Stimulated activated CD8-positive, alpha-beta memory T cell treated with anti-CD3 and anti-CD28 coated beads, Interleukin-2, amount 100 ng/mL, for 48 hours (primary cell): ENCODE results near the gene TDRD6.

ENCODE experiments used
- DNase-seq, 2 donors: peaks; one replicate each; pipeline ENCODE4 v3.0.0-alpha.2; 2020; ENCODE audit warnings: low read depth in 2 of 2

TDRD6 gene

DNA sequence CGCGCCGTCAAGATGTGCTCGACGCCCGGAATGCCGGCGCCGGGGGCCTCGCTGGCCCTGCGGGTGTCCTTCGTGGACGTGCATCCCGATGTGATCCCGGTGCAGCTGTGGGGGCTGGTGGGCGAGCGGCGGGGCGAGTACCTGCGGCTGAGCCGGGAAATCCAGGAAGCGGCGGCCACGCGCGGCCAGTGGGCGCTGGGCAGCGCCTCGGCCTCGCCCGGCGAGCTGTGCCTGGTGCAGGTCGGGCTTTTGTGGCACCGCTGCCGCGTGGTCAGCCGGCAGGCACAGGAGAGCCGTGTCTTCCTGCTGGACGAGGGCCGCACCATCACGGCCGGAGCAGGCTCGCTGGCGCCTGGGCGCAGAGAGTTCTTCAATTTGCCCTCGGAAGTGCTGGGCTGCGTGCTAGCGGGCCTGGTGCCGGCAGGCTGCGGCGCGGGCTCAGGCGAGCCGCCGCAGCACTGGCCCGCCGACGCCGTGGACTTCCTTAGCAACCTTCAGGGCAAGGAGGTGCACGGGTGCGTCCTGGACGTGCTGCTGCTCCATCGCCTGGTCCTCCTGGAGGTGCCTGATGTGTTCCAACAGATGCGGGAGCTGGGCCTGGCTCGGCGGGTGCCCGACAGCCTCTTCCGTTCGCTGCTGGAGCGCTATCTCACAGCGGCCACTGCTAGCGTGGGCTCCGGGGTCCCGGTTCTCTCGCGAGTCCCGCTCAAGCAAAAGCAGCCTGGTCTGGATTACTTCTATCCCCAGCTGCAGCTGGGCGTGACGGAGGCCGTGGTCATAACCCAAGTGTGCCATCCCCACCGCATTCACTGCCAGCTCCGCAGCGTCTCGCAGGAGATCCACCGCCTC, 656 bp downstream of the TDRD6 start:
- no peak for DNase-seq

DNA sequence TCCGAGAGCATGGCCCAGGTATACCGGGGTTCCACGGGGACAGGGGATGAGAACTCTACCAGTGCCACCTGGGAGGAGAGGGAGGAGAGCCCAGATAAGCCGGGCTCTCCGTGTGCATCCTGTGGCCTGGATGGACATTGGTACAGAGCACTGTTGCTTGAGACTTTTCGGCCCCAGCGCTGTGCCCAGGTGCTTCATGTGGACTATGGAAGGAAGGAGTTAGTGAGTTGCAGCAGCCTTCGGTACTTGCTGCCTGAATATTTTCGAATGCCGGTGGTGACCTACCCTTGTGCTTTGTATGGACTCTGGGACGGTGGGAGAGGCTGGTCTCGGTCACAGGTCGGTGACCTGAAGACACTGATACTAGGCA, 1.3 kb downstream of the TDRD6 start:
- DNase-seq: no peak

DNA sequence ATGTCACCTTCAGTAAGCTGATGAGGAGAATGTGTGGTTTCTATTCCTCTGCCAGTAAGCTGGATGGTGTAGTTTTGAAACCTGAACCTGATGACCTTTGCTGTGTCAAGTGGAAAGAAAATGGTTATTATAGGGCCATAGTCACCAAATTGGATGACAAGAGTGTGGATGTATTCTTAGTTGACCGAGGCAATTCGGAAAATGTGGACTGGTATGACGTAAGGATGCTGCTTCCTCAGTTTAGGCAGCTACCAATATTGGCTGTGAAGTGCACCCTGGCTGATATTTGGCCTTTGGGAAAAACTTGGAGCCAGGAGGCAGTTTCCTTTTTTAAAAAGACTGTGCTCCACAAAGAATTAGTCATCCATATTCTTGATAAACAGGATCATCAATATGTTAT, 2.0 kb downstream of the TDRD6 start:
- DNase-seq: no peak

DNA sequence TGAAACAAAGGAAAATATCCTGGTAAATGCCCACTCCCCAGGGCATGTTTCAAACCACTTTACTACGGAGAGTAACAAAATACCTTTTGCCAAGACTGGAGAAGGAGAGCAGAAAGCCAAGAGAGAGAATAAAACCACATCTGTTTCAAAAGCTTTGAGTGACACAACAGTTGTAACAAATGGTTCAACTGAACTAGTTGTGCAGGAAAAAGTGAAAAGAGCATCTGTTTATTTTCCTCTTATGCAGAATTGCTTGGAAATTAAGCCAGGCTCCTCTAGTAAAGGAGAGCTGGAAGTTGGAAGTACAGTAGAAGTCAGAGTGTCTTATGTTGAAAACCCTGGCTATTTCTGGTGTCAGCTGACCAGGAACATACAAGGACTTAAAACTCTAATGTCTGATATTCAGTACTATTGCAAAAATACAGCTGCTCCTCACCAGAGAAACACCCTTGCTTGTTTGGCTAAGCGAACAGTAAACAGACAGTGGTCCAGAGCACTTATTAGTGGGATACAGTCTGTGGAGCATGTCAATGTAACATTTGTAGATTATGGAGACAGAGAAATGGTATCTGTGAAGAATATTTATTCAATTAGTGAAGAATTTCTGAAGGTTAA, 2.6 kb downstream of the TDRD6 start:
- DNase-seq: no peak

DNA sequence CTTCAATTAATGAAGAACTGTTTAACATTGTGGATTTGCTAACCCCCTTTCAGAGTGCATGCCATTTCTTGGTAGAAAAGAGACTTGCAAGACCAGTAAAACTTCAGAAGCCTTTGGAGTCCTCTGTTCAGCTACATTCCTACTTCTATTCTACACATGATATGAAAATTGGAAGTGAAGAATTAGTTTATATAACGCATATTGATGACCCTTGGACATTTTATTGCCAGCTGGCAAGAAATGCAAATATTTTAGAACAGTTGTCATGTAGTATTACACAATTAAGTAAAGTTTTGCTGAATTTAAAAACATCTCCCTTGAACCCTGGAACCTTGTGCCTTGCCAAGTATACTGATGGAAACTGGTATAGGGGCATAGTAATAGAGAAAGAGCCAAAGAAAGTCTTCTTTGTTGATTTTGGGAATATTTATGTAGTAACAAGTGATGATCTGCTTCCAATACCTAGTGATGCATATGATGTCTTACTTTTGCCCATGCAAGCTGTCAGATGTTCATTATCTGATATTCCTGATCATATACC, 3.3 kb downstream of the TDRD6 start:
- no peak for DNase-seq

DNA sequence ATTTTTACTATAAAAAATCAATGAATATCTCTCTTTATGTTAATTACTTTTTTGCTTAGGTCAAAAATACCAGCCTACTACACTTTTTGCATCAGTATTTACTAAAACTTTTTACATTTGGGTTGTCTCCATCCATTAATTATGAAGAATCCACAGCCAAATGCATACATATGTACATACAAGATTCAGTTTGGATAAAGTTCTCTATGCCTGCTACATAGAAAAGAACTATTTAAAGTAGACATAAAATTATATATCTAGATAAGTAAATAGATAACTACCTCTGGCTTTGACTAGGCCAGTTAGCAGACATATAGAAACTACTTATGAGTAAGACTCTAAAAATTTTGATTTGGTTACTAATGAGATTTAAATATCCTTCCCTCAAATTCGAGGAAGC, 12.3 kb downstream of the TDRD6 start:
- DNase-seq: no peak

DNA sequence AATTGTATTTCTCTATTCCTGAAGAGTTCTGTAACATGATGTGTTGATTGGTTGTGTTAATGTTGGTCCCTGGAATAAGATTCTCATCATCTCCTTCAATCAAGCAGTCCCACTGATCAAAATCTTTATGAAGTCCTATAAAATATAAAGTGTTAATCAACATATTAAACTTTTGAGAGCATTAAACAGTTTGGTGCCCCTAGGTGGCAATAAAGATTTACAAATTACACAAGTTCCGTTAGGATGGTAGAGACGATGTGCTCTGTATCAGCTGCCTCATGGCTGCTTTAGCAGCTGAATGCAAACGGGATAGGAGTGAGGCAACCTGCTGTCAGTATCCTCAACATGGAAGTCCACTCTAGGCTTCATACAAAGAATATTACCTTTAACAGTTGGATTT, 16.9 kb downstream of the TDRD6 start:
- no peak for DNase-seq

DNA sequence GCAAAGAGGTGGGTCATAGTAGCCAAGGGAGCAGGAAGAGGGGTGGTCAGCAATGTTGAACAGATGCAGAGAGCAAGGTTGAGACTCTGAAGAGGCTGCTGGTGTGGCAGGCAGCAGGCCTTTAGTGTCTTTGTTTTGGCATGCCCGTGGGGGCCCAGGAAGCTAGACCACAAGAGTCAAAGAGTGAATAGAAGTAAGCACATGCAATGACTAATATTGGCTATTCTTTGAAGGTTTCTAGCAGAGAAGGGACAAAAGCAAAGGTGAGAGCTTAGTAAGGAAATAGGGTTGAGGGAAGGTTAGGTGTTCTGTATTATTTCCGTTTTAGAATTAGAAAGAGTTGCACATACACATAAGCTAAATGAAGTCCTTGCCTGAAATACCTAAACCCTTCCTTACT, 18.8 kb downstream of the TDRD6 start:
- DNase-seq: no peak

DNA sequence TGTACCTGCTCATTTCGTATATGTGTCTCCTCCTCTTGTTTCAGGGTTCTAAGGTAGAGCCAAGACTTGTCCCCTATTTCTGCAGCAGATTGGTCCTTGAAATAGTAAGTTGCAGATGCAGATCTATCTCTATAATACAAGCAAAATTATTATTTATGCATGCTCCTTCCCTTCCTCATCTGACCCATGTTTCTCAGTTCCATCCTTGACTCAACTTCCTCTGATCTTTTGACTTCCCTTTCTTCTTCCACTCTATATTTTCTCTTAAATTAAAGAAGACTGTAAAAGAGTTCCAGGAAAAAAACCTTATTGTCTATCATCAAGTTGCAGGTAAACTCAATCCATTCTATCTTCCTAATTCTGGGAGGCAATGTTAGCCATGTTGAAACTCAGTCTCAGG, 23.8 kb downstream of the TDRD6 start:
- DNase-seq: no peak

DNA sequence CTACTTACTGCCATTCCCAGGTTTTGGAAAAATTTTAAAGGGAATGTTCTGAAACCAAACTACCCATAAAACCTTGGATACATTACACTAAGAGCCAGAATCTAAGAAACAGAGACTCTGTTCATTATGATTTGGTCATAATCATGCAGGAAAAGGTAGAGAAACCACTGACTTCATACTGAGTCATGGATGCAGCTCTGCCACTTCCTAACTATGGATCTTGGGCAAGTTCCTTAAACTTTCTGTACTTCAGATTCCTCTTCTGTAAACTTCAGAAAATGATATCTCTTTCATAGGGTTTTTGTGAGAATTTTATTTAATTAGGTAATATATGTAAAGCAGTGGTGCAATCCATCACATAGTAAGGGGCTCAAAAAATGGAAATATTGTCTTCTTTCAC, 27.5 kb downstream of the TDRD6 start:
- no peak for DNase-seq

DNA sequence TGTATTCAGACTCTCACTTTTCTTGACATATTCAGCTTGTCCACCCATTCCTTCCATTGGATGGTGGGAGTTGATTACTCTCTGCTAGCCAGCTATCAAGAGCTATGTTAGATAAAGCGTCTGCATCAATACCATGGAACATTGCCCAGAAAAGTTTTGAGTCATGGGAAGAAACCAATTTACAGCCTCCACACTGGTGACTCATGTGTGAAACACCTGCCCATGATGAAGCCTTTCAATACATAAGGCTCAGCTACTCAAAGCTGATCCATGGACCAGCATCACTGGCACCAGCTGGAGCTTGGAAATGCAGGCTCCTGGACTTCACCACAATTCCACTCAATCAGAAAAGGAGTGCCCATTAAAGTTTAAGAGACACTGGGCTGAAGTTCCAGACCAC, 31.4 kb downstream of the TDRD6 start:
- no peak for DNase-seq

DNA sequence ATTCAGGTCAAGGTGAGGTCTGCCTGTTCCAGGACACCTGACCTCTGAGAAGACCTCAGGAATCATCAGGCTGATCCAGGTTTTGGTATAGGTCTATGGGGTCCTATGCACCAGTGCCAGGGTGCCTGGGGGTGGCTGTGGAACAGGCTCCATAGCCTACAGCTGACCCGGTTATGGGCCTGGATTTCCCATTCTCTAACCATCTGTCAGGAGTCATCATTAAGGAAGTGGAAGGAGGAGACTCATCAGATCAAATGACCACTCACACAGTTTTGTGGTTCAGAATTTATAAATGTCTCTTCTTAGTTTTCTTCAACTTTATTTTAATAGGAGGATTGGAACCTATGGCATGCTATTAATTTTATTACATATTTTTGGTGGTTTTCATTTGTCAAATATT, 32.7 kb downstream of the TDRD6 start:
- no peak for DNase-seq

DNA sequence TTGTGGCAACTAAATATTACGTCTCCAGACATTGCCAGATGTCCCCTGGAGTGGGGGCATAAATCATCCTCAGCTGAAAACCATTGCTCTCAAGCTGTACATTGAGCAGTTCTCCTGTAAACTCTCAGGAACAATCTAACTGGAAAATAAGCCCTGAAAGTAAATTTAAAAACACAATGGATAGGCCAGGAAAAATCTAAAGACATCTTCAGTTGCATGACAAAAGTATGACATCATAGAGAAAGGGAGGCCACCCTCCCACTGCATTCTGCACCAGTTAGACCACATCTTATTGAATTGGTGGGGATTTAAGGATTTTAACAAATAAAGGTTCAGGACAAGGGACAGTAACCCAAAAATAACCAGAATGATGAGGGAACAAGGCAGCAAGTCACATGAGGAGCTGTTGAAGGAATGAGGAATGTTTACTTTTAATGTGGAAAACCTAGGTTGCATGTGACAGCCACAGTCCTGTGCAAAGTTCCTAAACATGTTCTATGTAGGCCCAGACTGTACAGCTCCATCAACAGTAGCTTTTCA, 42.2 kb downstream of the TDRD6 start:
- no peak for DNase-seq

DNA sequence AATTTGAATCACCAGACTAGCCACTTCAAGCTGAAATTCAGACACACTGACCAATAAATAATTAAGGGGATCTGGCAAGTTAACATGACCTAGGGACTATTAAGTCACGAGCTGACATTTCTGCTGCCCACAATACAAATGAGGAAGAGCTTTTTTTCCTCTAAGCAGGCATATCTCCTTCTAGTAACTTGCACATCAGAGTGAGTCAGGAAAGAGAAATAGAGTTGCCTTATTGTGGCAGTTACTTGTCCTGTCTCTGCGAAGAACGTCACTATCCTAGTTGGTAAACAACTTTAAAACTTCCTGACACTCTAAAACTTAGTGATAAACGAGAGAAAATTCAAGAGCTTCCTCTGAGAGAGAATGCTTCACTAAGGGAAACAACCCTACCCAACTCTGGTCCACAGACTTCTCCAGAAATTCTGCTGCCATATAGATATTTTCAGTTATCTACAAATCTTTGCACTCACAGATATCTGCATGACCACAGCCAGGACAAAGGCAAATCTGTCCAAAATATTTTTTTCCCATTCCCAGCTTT, 43.3 kb downstream of the TDRD6 start:
- no peak for DNase-seq

DNA sequence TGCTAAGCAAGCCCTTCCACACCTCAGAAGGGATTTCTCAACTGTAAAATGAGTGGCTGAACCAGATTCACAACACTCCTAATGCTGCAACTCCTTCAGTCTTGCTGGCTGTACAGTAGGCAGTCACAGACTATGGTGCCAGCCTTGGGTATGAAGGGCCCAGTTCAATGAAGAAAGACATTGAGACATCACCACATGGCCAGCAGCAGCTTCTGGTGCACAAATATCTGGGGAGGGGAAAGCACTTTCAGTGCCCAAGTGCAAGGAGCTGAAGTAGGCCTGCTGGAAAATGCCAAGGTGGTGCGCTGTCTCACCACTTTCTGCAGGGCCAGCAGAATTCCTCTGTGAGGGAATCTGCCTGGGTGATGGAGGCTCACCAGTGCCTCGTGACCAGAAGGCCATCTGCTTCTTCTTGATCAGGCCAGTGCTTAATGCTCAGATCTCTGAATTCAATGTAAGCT, 45.7 kb downstream of the TDRD6 start:
- no peak for DNase-seq

DNA sequence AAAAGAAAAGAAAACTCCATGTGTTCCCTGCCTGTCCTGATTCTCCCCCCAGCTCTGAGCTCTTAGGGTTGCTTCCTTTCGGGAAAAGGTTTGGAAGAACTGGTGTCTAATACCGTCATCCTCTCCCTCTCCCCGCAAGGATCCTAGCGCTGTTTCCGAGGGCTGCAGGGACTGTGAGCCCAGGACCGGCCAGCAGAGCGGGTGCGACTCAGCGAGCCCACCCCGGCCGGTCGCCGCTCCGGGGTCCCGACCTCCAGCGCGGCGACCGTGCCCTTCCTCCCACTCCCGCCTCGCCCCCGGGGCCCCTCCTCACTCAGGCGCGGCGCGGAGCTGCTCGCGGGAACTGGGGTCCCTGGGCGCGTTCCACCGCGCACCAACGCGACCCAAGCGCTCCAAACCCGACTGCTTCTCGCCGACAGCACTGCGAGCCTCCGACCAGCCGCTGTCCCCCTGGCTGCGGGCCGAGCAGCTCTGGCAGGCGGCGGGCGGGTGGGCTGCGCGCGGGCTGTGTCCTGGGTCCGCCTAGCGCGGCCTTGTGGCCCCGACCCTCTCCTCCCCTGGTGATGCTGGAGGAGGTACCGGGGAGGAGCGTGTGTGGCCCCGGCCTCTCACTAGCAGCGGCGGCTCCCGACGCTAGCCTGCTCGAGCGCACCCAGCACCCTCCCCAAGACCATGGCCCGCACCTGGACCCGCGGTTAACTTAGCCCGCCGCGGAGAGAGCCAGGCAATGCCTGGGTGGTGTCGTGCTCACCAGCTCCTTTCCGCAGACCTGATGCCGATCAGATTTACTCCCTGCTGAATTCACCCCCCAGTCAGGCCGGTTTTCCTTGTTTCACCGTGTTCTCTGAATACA, 47.4 kb downstream of the TDRD6 start, which contains the start of gene PLA2G7:
Gene PLA2G7, minus strand, starts transcription at position 509 of the 853 bp plus-strand sequence. CDS start 12,484 bp downstream, outside the sequence.
- no peak for DNase-seq

DNA sequence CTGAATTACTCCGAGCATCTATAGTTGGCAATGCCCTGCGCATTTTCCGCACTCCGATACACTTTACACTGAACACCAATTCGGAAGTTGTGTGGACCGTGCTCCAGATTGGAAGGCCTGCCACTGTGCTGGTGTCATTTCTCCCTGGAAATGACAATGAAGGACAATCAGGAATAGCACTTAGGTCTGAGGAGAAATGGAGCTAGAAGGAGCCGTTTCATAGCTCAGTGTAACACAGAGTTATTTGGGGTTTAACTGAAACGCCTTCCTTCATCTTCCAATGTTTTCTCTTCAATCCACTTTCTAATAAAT, 48.0 kb downstream of the TDRD6 start:
- no peak for DNase-seq

DNA sequence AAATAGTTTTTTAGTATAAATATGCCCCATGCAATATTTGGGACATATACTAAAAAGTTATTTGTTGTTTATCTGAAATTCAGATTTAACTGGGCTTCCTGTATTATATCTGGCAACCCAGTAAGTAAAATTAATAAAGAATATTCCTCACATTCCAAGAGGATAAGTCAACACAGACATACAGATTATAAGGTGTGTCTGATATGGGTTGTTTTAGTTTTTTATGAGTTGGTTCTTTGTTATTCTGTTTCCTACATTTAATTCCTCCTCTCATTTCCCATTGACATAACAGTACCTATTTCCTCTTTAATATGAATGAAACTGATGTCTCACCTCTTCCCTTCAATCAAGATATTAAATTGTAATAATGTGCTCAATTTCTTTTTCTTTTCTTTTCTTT, 49.2 kb downstream of the TDRD6 start:
- DNase-seq: no peak

DNA sequence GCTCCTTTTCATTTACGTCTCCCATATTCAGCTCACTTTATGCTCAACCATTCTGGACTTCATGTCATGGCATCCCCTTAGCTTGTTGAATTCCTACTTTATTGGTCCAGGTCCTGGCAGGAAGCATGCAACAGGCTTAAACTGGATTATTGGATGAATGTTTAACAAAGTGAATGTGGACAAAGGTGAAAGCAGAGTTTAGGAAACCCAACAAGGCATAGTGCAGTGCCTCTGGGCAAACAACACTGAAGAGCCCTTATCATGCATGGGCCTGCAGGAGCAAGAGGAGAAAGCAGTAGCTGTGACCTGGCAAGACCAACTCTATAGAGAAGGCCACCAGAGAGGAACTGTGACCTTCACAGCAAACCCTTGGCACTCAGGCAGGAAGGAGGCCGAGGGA, 53.8 kb downstream of the TDRD6 start:
- no peak for DNase-seq

DNA sequence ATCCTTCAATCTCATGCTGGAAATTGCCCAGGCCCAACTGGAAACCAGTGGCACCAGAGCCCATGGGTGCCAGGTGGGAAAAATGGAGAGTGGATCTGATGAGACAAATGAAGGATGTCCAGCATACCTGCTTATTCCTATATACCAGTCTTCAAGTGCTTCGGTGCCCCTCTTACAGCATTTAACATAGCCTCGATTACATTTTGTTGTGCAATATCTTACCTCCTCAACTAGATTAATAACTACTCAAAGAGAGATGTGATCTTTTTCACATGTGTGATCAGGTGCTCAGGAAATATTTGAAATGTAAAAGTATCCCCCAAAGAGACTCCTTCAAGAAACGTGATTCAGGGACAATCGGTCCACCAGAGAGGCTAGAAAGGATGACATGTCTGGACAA, 54.2 kb downstream of the TDRD6 start:
- no peak for DNase-seq

DNA sequence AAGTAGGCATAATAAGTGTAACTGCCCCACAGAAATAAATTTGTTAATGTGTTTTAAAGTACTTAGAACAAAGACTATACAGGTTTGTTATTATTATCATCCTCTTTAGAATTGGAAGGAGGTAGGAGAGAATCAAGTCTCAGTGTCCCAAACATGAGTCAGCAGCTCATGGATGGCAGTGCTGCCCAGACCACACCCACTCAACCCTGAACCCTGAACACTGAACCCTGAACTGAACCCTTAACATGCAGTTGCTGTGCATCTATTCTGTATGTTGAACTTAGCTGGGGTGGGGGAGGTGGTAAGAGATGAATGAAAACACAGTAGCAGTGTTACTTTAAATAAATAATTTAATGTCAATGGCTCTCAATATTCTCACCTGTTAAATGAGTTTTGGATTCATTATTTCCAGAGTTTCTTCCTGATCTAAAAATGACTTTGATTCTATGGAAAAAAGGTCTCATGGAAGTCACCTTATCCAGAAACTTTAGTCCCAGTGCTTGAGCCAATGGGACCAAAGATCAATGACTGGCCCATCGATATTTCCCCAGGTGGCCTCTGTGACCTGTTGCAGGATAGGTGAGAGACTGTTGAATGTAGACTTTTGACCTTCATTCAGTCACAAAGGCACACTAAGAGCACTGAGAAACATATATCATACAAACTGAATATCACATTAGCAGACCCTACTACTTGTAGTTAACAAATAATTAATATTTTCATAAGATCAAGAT, 55.9 kb downstream of the TDRD6 start:
- no peak for DNase-seq
